Neuron (in vitro differentiated cells): ENCODE results near the gene KIF26B.

Experiments
- H2AFZ ChIP-seq: one replicate; pipeline ENCODE4 v1.6.1; 2013; ENCODE audit warnings: low read depth, mild to moderate bottlenecking, inconsistent platforms, low read length, moderate library complexity
- H3K27me3 ChIP-seq: one replicate; pipeline ENCODE4 v1.6.1; 2013; ENCODE audit warnings: low read length; ENCODE audit not compliant: insufficient read depth
- H3K36me3 ChIP-seq: one replicate; pipeline ENCODE4 v1.6.1; 2013; ENCODE audit warnings: low read length; ENCODE audit not compliant: insufficient read depth
- H3K4me1 ChIP-seq: one replicate; pipeline ENCODE4 v1.6.1; 2013; ENCODE audit warnings: low read length; ENCODE audit not compliant: insufficient read depth
- H3K4me3 ChIP-seq: 2 replicates; pipeline ENCODE4 v1.5.1; 2013; ENCODE audit warnings: mild to moderate bottlenecking, low read length, moderate library complexity
- H3K9me3 ChIP-seq: one replicate; pipeline ENCODE4 v1.6.1; 2013; ENCODE audit warnings: low read length

The KIF26B gene

GRCh38 chr1:245404952-245405351 lies 250.2 kb downstream of the KIF26B start:
- H2AFZ ChIP-seq = no peak overlapping the region
- H3K9me3 ChIP-seq = no peaks in the 10 kb centered on the region
- no peaks in the 10 kb centered on the region for H3K27me3 ChIP-seq
- no peaks in the 10 kb centered on the region for H3K36me3 ChIP-seq
- H3K4me1 ChIP-seq = no peaks in the 10 kb centered on the region
- no peak overlapping the region for H3K4me3 ChIP-seq

GRCh38 chr1:245406426-245406825 lies 251.6 kb downstream of the KIF26B start:
- no peak overlapping the region for H2AFZ ChIP-seq
- H3K4me1 ChIP-seq = no peaks in the 10 kb centered on the region
- H3K9me3 ChIP-seq = no peaks in the 10 kb centered on the region
- no peaks in the 10 kb centered on the region for H3K36me3 ChIP-seq
- H3K27me3 ChIP-seq = no peaks in the 10 kb centered on the region
- H3K4me3 ChIP-seq = no peak overlapping the region

GRCh38 chr1:245407983-245408382 lies 253.2 kb downstream of the KIF26B start:
- Histone ChIP-seq H3K36me3 (no peaks in the 10 kb centered on the region), H3K4me1 (peaks cover 9% of the 10 kb centered on the region), H2AFZ (no peak overlapping the region), H3K4me3 (no peak overlapping the region), H3K27me3 (no peaks in the 10 kb centered on the region), H3K9me3 (no peaks in the 10 kb centered on the region)

GRCh38 chr1:245409341-245410195 lies 254.8 kb downstream of the KIF26B start:
- no peak overlapping the region for H3K4me3 ChIP-seq
- no peak overlapping the region for H2AFZ ChIP-seq
- no peaks in the 10 kb centered on the region for H3K9me3 ChIP-seq
- H3K4me1 ChIP-seq = peaks cover 9% of the 10 kb centered on the region
- no peaks in the 10 kb centered on the region for H3K36me3 ChIP-seq
- no peaks in the 10 kb centered on the region for H3K27me3 ChIP-seq

- H3K27me3 ChIP-seq = no peaks in the 10 kb centered on the region
- H3K4me1 ChIP-seq = peaks cover 9% of the 10 kb centered on the region
- no peak overlapping the region for H3K4me3 ChIP-seq
- no peak overlapping the region for H2AFZ ChIP-seq
- no peaks in the 10 kb centered on the region for H3K36me3 ChIP-seq
- no peaks in the 10 kb centered on the region for H3K9me3 ChIP-seq
Observed at GRCh38 chr1:245411245-245412036, 256.7 kb downstream of the KIF26B start.

- no peak overlapping the region for H2AFZ ChIP-seq
- H3K36me3 ChIP-seq = no peaks in the 10 kb centered on the region
- H3K27me3 ChIP-seq = no peaks in the 10 kb centered on the region
- peaks cover 9% of the 10 kb centered on the region for H3K4me1 ChIP-seq
- no peaks in the 10 kb centered on the region for H3K9me3 ChIP-seq
- H3K4me3 ChIP-seq = no peak overlapping the region
Observed at GRCh38 chr1:245412306-245412705, 257.5 kb downstream of the KIF26B start.

- Histone ChIP-seq H3K4me1 (peaks cover 9% of the 10 kb centered on the region), H2AFZ (no peak overlapping the region), H3K36me3 (no peaks in the 10 kb centered on the region), H3K27me3 (no peaks in the 10 kb centered on the region), H3K9me3 (no peaks in the 10 kb centered on the region), H3K4me3 (no peak overlapping the region)
Observed at GRCh38 chr1:245416781-245417180, 262.0 kb downstream of the KIF26B start.

- Histone ChIP-seq H2AFZ (no peak overlapping the region), H3K9me3 (no peaks in the 10 kb centered on the region), H3K27me3 (no peaks in the 10 kb centered on the region), H3K36me3 (no peaks in the 10 kb centered on the region), H3K4me3 (no peak overlapping the region), H3K4me1 (no peaks in the 10 kb centered on the region)
Observed at GRCh38 chr1:245418077-245418476, 263.3 kb downstream of the KIF26B start.

GRCh38 chr1:245419461-245419978 lies 264.7 kb downstream of the KIF26B start:
- H3K36me3 ChIP-seq = no peaks in the 10 kb centered on the region
- no peaks in the 10 kb centered on the region for H3K4me1 ChIP-seq
- no peak overlapping the region for H2AFZ ChIP-seq
- H3K9me3 ChIP-seq = no peaks in the 10 kb centered on the region
- H3K4me3 ChIP-seq = no peak overlapping the region
- no peaks in the 10 kb centered on the region for H3K27me3 ChIP-seq

- no peaks in the 10 kb centered on the region for H3K9me3 ChIP-seq
- no peaks in the 10 kb centered on the region for H3K36me3 ChIP-seq
- no peak overlapping the region for H3K4me3 ChIP-seq
- H3K27me3 ChIP-seq = no peaks in the 10 kb centered on the region
- H2AFZ ChIP-seq = no peak overlapping the region
- H3K4me1 ChIP-seq = no peaks in the 10 kb centered on the region
Observed at GRCh38 chr1:245419989-245420388, 265.2 kb downstream of the KIF26B start.

GRCh38 chr1:245420926-245421325 lies 266.1 kb downstream of the KIF26B start:
- Histone ChIP-seq H3K4me3 (no peak overlapping the region), H3K27me3 (no peaks in the 10 kb centered on the region)

GRCh38 chr1:245428681-245429080 lies 273.9 kb downstream of the KIF26B start:
- Histone ChIP-seq H3K4me1 (peaks cover 4% of the 10 kb centered on the region), H3K4me3 (no peak overlapping the region), H3K27me3 (no peaks in the 10 kb centered on the region), H2AFZ (no peak overlapping the region), H3K36me3 (no peaks in the 10 kb centered on the region), H3K9me3 (peaks cover 2% of the 10 kb centered on the region)

More at GRCh38 chr1:245420926-245421325, 266.1 kb downstream of the KIF26B start:
- no peaks in the 10 kb centered on the region for H3K36me3 ChIP-seq
- no peaks in the 10 kb centered on the region for H3K9me3 ChIP-seq
- H2AFZ ChIP-seq = no peak overlapping the region
- no peaks in the 10 kb centered on the region for H3K4me1 ChIP-seq

GRCh38 chr1:245431706-245432105 lies 276.9 kb downstream of the KIF26B start:
- no peak overlapping the region for H3K4me3 ChIP-seq

More at GRCh38 chr1:245431706-245432105, 276.9 kb downstream of the KIF26B start:
- H3K36me3 ChIP-seq = no peaks in the 10 kb centered on the region
- no peaks in the 10 kb centered on the region for H3K27me3 ChIP-seq
- peaks cover 6% of the 10 kb centered on the region for H3K4me1 ChIP-seq
- no peak overlapping the region for H2AFZ ChIP-seq
- H3K9me3 ChIP-seq = peaks cover 2% of the 10 kb centered on the region
